DMS79 treated with DMSO at 0.1 percent for 48 hours (cell line): ENCODE measurements around the gene CHST2.
"Not testable (repeated sequence)": the region's sequence is repeated elsewhere in the genome, so short reads cannot be mapped to it uniquely, and the experiment has no call there.

ENCODE experiments used
- DNase-seq: peaks from one replicate; lab custom pipeline; 2025; lab: John Stamatoyannopoulos, UW

The CHST2 gene

GRCh38 chr3:143119009-143119914 is at the start of gene CHST2:
Gene CHST2 (plus strand): TSS chr3:143119771. CDS start chr3:143120817, 1,046 bp downstream.
- DNase-seq = peak; percentile 40

- no peak for DNase-seq
Measured at GRCh38 chr3:143070977-143071551, 48.5 kb upstream of the CHST2 start.

GRCh38 chr3:143071776-143072175 is 47.8 kb upstream of the CHST2 start:
- DNase-seq = no peak

GRCh38 chr3:143072298-143073020 is 47.1 kb upstream of the CHST2 start:
- not testable (repeated sequence) for DNase-seq

- DNase-seq = not testable (repeated sequence)
Measured at GRCh38 chr3:143073541-143073940, 46.0 kb upstream of the CHST2 start.

- DNase-seq = not testable (repeated sequence)
Measured at GRCh38 chr3:143073983-143074382, 45.6 kb upstream of the CHST2 start.

GRCh38 chr3:143078883-143079282 is 40.7 kb upstream of the CHST2 start:
- DNase-seq = no peak

GRCh38 chr3:143080196-143080595 is 39.4 kb upstream of the CHST2 start:
- no peak for DNase-seq

GRCh38 chr3:143081365-143081764 is 38.2 kb upstream of the CHST2 start:
- DNase-seq = no peak

GRCh38 chr3:143081844-143082778 is 37.5 kb upstream of the CHST2 start:
- DNase-seq = no peak

- no peak for DNase-seq
Measured at GRCh38 chr3:143083781-143084180, 35.8 kb upstream of the CHST2 start.

- no peak for DNase-seq
Measured at GRCh38 chr3:143084856-143085731, 34.5 kb upstream of the CHST2 start.

- DNase-seq = no peak
Measured at GRCh38 chr3:143088835-143089234, 30.7 kb upstream of the CHST2 start.

- no peak for DNase-seq
Measured at GRCh38 chr3:143089965-143090364, 29.6 kb upstream of the CHST2 start.

- peak; percentile 82 for DNase-seq
Measured at GRCh38 chr3:143090486-143090885, 29.1 kb upstream of the CHST2 start.

GRCh38 chr3:143090976-143091837 is 28.4 kb upstream of the CHST2 start:
- peak; percentile 34 for DNase-seq

- no peak for DNase-seq
Measured at GRCh38 chr3:143092191-143092590, 27.4 kb upstream of the CHST2 start.

- DNase-seq = no peak
Measured at GRCh38 chr3:143095813-143096212, 23.8 kb upstream of the CHST2 start.

GRCh38 chr3:143098032-143098764 is 21.4 kb upstream of the CHST2 start:
- DNase-seq = no peak
